HG02571 (cell line): ENCODE measurements around the gene SELENOW.
"Not testable (repeated sequence)": the region's sequence is repeated elsewhere in the genome, so short reads cannot be mapped to it uniquely, and the experiment has no call there.

ENCODE experiments used
- ATAC-seq: cut with Tn5 transposase; IDR thresholded peaks from one replicate; pipeline ENCODE4 v1.9.1; 2021; ENCODE audit warnings: mild to moderate bottlenecking, moderate library complexity; ENCODE audit not compliant: unreplicated experiment

SELENOW gene

DNA sequence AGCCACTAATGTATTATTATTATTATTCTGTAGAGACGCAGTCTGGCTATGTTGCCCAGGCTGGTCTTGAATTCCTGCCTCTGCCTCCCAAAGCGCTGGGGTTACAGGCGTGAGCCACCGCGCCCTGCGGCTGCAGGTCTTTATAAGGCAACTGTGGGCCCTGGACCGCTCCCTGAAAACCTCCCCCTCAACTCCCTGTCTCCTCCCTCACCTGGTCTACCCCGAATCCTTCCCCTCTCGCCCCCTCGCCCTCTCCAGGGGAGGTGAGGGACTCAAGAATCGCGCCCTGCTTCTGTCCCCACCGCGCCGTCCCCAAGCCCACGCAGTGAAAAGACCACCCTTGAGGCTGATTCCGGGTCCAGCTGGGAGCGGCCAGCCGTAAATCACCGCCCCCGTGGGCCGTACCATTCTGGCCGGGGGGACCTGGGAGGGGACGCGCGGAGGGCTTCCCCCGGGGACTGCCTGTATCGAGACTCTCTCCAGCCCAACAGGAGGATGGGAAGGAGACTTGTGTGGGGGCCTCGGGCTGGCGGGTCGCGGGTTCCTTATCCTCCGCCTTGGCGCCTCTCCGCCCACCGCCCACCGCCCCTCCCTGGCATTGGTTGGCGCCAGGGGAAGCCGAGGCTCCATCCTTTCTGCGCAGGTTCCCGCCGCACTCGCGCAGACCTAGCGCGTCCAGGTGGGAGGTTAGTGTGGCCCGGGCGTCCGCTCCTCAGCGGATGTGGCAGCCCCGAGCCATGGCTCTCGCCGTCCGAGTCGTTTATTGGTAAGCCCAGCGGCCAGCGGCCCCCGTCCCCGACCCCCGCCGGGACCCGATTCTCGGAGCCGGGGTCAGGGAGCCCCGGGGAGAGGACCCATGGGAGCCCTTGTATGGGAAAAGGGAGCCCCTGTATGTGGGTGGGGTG lies at the start of gene SELENOW:
SELENOW (plus strand) TSS at position 655 of the 905 bp plus-strand sequence; CDS start at position 738, 83 bp downstream.
- ATAC-seq, result peak; percentile 59

- ATAC-seq, result no peak
Measured at GRCh38 chr19:47729468-47729798, 49.1 kb upstream of the SELENOW start.

GRCh38 chr19:47729799-47730520 lies 48.5 kb upstream of the SELENOW start:
- no peak for ATAC-seq

- no peak for ATAC-seq
Measured at GRCh38 chr19:47730521-47730889, 48.0 kb upstream of the SELENOW start.

DNA sequence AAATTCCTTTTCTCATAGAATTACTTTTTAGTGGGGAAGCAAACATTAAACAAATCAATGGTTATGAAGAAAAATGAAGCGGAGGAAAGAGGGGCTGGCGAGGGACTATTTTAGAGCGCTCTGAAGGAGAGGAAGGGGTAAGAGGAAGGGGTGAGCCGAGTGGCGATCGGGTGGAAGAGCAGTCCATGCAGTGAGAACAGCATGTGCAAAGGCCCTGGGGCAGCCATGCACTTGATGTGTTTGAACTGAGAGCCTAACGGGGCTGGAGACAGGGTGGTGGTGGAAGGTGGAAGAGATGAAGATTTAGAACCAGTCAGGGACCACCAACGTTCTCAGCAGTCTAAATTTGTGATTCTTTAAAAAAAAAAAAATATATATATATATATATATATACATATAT lies 47.6 kb upstream of the SELENOW start:
- no peak for ATAC-seq

DNA sequence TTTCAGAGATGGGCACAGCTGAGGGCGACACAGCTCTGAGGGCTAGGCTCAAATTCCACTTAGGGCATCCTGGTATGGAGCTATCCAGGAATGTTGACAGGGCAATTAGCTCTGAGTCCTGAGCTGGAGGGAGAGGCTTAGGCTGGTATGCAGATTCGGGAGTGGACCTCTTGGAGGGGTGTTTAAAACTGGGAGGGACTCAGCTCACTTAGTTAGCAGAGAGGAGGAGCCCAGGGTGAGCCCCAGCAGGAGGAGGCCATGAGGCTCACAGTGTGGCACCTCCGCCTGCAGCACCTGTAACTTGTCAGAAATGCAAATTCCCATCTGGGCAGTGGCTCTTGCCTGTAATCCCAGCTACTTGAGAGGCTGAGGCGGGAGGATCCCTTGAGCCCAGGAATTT lies 43.4 kb upstream of the SELENOW start:
- ATAC-seq, result no peak

DNA sequence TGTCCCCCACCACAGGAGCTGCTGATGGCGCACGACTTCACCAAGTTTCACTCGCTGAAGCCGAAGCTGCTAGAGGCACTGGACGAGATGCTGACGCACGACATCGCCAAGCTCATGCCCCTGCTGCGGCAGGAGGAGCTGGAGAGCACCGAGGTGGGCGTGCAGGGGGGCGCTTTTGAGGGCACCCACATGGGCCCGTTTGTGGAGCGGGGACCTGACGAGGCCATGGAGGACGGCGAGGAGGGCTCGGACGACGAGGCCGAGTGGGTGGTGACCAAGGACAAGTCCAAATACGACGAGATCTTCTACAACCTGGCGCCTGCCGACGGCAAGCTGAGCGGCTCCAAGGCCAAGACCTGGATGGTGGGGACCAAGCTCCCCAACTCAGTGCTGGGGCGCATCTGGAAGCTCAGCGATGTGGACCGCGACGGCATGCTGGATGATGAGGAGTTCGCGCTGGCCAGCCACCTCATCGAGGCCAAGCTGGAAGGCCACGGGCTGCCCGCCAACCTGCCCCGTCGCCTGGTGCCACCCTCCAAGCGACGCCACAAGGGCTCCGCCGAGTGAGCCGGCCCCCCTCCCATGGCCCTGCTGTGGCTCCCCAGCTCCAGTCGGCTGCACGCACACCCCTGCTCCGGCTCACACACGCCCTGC lies 37.5 kb upstream of the SELENOW start:
- no peak for ATAC-seq

- ATAC-seq, result no peak
Measured at GRCh38 chr19:47741544-47742140, 36.9 kb upstream of the SELENOW start.

DNA sequence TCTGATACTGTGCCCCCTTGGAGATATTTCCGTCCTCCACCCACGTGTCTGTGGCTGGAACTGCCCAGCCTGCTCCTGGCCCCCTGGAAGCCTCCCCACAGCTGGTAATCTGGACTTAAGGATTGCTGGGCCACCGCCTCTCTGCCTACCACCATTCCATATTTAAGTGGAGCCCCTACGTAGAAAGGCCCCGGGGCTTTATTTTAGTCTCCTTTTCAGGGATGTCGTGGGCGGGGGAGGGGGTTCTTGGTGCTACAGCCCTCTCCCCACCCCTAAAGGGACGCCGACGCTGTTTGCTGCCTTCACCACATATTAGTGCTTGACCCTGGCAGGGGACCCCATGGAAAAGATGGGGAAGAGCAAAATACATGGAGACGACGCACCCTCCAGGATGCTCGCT lies 35.9 kb upstream of the SELENOW start:
- ATAC-seq, result no peak

DNA sequence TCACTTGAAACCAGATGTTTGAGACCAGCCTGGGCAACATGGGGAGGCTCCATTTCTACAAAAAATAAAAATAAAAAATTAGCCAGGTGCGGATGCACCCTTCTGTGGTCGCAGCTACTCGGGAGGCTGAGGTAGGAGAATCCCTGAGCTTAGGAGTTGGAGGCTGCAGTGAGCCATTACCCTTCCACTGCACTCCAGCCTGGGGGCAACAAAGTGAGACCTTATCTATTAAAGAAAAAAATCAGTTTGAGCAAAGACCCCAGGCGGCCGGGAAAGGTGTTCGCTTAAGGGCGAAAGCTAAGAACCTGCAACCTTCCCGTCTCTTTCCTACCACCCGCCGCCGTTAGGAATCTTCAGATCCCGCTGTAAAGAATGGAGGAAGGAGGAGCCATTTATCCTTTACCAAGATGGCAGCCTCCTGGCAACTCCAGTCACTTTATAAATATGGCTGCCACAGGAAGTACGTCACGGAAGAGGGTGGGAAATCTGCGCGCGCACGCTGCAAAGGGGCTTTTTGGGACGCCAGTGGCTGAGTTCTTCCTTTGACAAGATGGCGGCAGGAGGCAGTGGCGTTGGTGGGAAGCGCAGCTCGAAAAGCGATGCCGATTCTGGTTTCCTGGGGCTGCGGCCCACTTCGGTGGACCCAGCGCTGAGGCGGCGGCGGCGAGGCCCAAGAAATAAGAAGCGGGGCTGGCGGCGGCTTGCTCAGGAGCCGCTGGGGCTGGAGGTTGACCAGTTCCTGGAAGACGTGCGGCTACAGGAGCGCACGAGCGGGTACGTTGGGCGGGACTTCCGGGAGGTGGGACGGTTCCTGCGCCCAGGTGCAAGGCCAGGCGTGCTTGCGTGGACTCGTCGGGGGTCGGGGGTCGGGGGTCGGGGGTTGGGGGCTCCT lies 33.2 kb upstream of the SELENOW start, which contains the start of gene NOP53:
NOP53 (plus strand) TSS at position 537 of the 892 bp plus-strand sequence; CDS start at position 551, 14 bp downstream.
- peak; percentile 59 for ATAC-seq

GRCh38 chr19:47746129-47746528 lies 32.4 kb upstream of the SELENOW start:
- not testable (repeated sequence) for ATAC-seq

- ATAC-seq, result no peak
Measured at GRCh38 chr19:47749326-47749725, 29.2 kb upstream of the SELENOW start.

DNA sequence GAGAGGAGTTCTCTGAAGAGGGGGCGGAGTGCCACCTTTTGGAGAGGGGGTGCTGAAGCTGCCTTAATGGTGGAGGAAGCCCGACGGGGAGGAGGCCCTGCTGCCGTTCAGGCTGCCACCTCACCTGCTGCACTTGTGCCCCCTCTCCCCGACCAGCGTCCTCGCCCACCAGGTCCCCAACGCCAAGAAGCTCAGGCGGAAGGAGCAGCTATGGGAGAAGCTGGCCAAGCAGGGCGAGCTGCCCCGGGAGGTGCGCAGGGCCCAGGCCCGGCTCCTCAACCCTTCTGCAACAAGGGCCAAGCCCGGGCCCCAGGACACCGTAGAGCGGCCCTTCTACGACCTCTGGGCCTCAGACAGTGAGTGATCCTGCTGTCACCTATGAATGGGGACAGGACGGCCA lies 27.8 kb upstream of the SELENOW start:
- ATAC-seq, result no peak

DNA sequence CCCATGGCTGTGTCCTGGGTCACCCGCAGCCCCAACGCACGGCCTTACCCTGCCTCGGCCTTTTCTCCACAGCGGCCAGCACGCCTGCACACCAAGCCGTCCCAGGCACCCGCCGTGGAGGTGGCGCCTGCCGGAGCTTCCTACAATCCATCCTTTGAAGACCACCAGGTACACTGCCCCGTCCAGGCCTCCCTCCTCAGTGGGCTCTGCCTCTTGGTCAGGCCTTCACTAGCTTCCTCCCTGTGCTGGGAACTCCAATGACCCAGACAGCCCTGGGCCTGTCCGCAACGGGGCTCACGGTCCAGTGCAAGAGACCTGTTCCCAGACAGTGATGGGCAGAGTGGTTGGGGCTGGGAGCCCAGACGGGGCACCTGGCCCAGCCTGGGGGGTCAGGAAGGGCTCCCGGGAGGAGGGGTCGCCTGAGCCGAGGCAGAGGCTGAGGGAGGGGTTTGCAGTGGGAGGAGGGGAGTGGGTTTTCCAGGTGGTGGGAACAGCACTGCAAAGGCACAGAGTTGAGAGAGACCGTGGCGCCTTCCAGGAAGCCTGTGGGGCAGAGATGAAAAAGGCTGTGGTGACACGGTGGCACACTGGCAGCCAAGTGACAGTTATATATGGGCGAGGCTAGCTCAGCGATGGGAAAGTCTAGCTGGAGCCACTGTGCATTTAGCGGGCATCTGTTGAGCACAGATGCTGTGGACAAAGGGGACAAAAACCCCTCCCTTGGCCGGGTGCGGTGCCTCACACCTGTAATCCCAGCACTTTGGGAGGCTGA lies 25.9 kb upstream of the SELENOW start:
- no peak for ATAC-seq

DNA sequence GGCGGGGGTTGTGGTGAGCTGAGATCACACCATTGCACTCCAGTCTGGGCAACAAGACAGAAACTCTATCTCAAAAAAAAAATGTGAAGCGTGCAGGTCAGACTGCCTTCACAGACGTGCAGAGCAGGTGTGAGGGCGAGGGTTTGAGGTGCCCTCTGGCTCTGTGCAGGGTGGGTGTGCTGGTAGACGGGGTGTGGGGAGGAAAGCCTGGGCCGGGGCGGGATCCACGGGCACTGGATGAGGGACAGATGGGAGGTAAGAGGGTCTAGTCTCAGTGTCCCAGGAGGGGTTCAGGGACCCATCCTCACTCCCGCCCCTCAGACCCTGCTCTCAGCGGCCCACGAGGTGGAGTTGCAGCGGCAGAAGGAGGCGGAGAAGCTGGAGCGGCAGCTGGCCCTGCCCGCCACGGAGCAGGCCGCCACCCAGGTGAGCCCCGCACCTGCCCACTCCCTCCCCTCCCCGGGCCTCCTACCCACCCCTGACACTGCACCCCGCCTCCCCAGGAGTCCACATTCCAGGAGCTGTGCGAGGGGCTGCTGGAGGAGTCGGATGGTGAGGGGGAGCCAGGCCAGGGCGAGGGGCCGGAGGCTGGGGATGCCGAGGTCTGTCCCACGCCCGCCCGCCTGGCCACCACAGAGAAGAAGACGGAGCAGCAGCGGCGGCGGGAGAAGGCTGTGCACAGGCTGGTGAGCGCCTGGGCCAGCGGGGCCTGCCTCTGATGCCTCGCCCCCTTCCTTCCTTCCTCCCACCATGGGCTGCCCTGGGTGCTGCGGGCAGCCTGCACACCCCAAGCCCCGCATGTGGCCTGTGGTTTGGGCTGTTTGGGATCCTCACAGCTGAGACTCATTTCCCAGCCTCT lies 24.1 kb upstream of the SELENOW start:
- ATAC-seq, result no peak

DNA sequence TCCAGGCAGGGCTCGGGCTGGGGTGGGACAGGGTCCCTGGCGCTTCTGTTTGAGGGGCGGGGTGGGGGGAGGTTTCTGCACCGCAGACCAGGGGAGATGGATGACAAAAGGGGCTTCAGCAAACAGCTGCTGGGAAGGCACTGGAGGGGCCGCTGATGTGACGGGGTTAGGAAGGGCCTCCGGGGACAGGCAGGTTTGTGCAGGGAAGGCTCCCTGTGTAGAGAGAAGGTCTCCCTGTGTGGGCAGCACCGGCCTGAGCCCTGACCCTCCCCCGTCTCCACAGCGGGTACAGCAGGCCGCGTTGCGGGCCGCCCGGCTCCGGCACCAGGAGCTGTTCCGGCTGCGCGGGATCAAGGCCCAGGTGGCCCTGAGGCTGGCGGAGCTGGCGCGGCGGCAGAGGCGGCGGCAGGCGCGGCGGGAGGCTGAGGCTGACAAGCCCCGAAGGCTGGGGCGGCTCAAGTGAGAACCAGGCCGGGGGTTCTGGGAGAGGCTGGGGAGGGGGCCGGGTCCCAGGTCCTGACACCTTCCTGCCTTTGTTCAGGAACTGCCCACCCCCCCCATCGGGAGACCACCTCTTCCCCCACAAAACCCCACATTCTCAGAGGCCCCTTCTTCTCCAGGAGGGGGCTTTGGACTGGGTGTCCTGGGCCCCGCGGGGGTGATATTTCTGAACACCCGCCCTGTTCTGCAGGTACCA lies 23.3 kb upstream of the SELENOW start:
- no peak for ATAC-seq

- no peak for ATAC-seq
Measured at GRCh38 chr19:47755762-47756626, 22.5 kb upstream of the SELENOW start.
